ENCODE measurements around the gene GALNT2.

DNA sequence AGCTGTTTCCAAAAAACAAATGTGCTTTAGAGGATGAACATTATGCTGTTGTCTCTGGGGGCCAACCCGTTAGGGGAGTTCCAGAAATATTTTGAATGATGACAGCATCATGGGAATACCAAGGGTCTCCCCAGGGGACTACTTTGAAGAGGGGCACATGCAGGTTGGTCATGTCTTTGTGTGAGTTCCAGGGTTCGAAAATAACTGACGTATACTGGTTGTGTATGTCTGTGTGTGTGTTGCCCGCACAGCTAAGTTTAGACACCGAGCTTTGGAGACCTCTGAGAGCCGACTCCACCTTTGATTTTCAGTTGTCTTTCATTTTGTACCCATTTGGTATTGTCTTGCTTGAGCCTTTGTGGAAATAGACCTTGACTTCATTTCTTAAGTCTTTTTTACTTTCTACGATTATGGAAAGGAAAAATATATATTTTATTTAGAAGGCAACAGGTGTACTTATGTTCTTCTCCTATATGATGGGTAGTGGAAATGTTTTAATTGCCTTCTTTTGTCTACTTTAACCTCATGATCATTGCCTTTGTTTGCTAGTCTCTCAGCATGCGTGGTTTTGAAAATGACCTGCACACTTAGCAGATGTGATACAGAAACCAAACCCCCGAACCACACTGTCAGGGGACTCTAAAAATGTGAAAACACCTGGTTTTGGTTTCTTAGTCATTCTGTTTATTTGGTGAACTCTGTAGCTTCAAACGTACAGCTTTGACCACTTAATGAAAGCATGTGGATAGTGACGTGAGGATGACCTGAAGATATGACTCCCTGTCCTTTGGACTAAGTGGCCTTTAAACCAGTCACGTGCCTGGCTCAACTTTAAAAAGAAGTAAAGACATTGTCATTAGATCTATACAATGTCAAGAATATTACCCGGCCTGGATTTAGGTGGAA lies 56.5 kb downstream of the GALNT2 start:
- TF ChIP-seq, protein P1, sequence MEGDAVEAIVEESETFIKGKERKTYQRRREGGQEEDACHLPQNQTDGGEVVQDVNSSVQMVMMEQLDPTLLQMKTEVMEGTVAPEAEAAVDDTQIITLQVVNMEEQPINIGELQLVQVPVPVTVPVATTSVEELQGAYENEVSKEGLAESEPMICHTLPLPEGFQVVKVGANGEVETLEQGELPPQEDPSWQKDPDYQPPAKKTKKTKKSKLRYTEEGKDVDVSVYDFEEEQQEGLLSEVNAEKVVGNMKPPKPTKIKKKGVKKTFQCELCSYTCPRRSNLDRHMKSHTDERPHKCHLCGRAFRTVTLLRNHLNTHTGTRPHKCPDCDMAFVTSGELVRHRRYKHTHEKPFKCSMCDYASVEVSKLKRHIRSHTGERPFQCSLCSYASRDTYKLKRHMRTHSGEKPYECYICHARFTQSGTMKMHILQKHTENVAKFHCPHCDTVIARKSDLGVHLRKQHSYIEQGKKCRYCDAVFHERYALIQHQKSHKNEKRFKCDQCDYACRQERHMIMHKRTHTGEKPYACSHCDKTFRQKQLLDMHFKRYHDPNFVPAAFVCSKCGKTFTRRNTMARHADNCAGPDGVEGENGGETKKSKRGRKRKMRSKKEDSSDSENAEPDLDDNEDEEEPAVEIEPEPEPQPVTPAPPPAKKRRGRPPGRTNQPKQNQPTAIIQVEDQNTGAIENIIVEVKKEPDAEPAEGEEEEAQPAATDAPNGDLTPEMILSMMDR (IDR thresholded peaks at IDR 0.05; ENCODE audit: insufficient read depth, low read length, poor library complexity, severe bottlenecking), result no peak
- TF ChIP-seq EZH2phosphoT487 (conservative IDR thresholded peaks at IDR 0.05; ENCODE audit: low read length), result no peak
